GM18507 (cell line): ENCODE results near the gene MXD3.
A peak's percentile ranks its signal among the peaks of the same experiment; 100 is the strongest.

ENCODE experiments used
- DNase-seq: peaks from one replicate; pipeline ENCODE4 v3.0.0; 2011; ENCODE audit warnings: low read depth; ENCODE audit not compliant: insufficient read length; ENCODE audit errors: extremely low spot score
- FAIRE-seq: peaks from 2 replicates; lab custom pipeline; 2011; peaks lifted over from hg19 to GRCh38; lab: Jason Lieb, UNC

Gene MXD3

GRCh38 chr5:177328545-177329231 lies 17.0 kb upstream of the MXD3 start:
- DNase-seq (no peak), FAIRE-seq (no peak)

- FAIRE-seq, result no peak
- no peak for DNase-seq
These were observed 16.1 kb upstream of the MXD3 start for GRCh38 chr5:177327539-177328522.

- FAIRE-seq, result no peak
- DNase-seq, result no peak
These were observed 14.2 kb upstream of the MXD3 start for GRCh38 chr5:177325868-177326381.

GRCh38 chr5:177320879-177321278 lies 9.2 kb upstream of the MXD3 start:
- no peak for FAIRE-seq
- DNase-seq, result no peak

- FAIRE-seq (no peak), DNase-seq (no peak)
These were observed 8.4 kb upstream of the MXD3 start for GRCh38 chr5:177319913-177320588.

GRCh38 chr5:177317959-177318377 lies 6.3 kb upstream of the MXD3 start:
- DNase-seq (no peak), FAIRE-seq (peak; percentile 88)

GRCh38 chr5:177316005-177316404 lies 4.3 kb upstream of the MXD3 start:
- FAIRE-seq, result no peak
- no peak for DNase-seq

- DNase-seq, result no peak
- FAIRE-seq, result no peak
These were observed 3.7 kb upstream of the MXD3 start for GRCh38 chr5:177315411-177315810.

GRCh38 chr5:177314376-177315342 lies 3.0 kb upstream of the MXD3 start:
- DNase-seq (no peak), FAIRE-seq (no peak)

- DNase-seq, result no peak
- FAIRE-seq, result no peak
These were observed 2.0 kb upstream of the MXD3 start for GRCh38 chr5:177313561-177314259.

- peak; percentile 81 for FAIRE-seq
These were observed 1.0 kb upstream of the MXD3 start for GRCh38 chr5:177312649-177313181.

GRCh38 chr5:177311392-177311722 lies 341 bp downstream of the MXD3 start:
- no peak for FAIRE-seq
- no peak for DNase-seq

More at GRCh38 chr5:177312649-177313181, 1.0 kb upstream of the MXD3 start:
- DNase-seq, result no peak

GRCh38 chr5:177310757-177311391 lies 824 bp downstream of the MXD3 start:
- no peak for DNase-seq
- FAIRE-seq, result peak; percentile 82

GRCh38 chr5:177310332-177310731 lies 1.4 kb downstream of the MXD3 start:
- no peak for FAIRE-seq
- DNase-seq, result no peak

GRCh38 chr5:177309351-177310191 lies 2.1 kb downstream of the MXD3 start:
- FAIRE-seq, result peak; percentile 83

GRCh38 chr5:177308740-177309139 lies 3.0 kb downstream of the MXD3 start:
- FAIRE-seq, result no peak
- no peak for DNase-seq

More at GRCh38 chr5:177309351-177310191, 2.1 kb downstream of the MXD3 start:
- DNase-seq, result no peak
